Activated CD8-positive, alpha-beta memory T cell treated with anti-CD3 and anti-CD28 coated beads for 36 hours (primary cell): ENCODE measurements around the gene ZDHHC3. TPM values are rescaled to one million over a fixed set of nuclear protein-coding genes. Genes with fewer than 3 reads are reported as not detected.

ENCODE experiments used
- CTCF ChIA-PET: fragments of 350-600 bp; sonication (Branson Sonifier 250); formaldehyde crosslinking; loops from one replicate; lab custom pipeline; 2021; ENCODE audit warnings: antibody characterized with exemption; lab: Charles Lee
- POLR2A ChIA-PET: fragments of 350-600 bp; sonication (Branson Sonifier 250); formaldehyde crosslinking; loops from one replicate; lab custom pipeline; 2021; ENCODE audit warnings: antibody characterized with exemption; lab: Charles Lee
- total RNA-seq, 2 experiments: library from RNA; stranded (reverse); gene quantifications; one replicate each; pipeline ENCODE4 v1.2.3, GENCODE V29; 2021

The ZDHHC3 gene
- total RNA-seq, 2 experiments from 2014 or later: 42.8 to 46.7 TPM

DNA sequence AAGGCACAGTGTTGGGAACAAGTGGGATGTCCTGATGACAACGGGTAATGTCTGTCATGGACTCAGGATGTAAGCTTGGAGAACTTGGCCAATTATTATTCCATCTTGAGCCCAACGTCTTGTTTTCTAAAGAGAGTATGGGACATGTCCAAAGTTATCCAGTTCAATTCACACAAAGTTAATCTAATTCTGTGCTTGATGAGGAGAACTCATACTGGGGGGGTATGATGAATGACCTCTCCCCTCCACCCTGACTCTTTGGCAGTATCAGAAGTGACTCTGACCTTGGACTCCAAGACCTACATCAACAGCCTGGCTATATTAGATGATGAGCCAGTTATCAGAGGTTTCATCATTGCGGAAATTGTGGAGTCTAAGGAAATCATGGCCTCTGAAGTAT, 65.3 kb downstream of the ZDHHC3 start:
- ChIA-PET POLR2A (no interaction called here), CTCF (interaction anchor here (0.6 kb wide), 1 partner anchor 24 kb away, joined by 3 read pairs; no protein-coding TSS in a partner anchor)

DNA sequence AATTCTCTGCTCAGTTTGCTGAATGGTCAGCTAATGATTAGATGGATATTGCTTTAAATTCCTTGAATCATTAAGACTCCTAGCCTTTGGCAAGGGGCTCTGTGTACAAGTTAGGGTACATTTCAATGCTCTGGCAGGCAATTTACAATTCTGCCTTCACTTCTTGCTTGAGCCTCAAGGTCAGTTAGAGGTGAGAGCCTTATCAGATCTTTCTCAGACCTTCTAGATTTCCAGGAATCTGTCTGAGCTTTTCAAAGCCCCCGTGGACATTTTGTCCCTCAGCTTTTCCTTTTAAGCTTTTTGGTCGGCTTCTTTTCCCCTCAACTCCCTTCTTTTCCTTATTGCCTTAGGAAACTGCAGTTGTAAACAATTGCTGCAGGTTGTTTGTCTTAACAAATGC, 66.9 kb downstream of the ZDHHC3 start:
- ChIA-PET POLR2A (no interaction called here), CTCF (no interaction called here)

DNA sequence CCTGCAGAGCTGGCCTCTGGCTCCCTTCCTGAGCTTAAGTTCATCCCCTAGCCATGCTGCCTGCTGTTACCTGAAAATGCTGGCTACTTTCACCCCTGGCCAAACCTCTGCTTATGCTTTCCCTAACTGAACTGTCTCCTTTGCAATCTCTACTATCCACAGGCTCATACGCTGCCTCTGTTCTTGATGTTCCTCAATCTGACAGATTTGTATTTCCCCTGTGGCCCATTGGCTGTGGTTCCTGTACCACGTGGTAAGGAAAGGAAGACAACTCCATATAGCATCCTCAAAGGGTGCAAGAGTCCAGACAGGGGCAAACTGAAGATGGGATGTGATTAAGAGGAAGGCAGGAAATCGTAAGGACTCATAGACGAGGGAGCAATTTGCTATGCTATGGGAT, 68.4 kb downstream of the ZDHHC3 start:
- ChIA-PET CTCF (interaction anchor here (0.6 kb wide), 1 partner anchor 115 kb away, joined by 3 read pairs; no protein-coding TSS in a partner anchor), POLR2A (no interaction called here)

DNA sequence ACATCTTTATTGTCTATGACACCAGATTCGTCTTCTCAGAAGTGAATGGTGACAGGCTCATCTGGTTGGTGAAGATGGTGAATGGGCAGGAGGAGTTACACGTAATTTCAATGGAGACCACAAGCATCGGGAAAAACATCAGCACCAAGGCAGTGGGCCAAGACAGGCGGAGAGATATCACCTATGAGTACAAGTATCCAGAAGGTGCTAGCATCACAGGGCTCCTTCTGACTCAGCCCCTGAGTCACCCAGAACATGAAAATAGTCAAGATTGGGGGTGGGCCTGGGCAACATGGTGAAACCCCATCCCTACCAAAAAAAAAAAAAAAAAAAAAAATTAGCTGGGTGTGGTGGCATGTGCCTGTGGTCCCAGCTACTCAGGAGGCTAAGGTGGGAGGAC, 69.0 kb downstream of the ZDHHC3 start:
- ChIA-PET POLR2A (no interaction called here), CTCF (interaction anchor here (0.6 kb wide), 1 partner anchor 114 kb away, joined by 3 read pairs; no protein-coding TSS in a partner anchor)

DNA sequence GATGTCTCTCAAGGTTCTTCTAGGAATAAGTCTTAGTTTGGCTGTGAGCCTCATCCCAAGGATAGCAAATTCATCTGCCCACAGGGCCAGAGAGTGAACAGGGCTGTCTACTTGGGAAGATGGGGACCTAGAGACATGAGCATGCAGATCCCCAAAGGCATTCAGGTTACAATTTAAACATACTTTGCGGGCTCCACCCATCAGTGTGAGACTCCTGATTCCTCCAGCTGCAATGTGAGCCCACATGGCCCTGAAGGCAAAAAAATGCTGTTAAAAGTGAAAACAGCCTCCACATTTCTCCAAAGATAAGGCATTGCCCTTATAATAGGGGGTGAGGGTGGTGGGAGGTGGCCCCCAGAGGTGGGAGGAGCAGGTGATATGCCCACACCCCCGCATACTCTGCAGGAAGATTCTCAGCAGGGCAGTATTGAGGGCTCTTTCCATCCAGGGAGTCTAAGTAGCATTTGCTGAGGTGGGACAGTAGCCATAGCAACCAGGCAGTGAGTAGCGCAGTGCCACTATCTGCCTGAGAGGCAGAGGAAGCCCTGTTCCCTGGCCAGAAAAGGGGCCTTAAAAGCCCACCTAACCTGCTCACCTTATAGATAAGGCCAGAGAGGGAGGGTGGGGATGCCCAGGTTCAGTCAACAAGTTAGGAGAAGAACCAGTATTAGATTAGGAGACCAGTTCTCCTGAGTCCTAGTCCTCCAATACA, 70.4 kb downstream of the ZDHHC3 start:
- ChIA-PET CTCF (no interaction called here), POLR2A (no interaction called here)

DNA sequence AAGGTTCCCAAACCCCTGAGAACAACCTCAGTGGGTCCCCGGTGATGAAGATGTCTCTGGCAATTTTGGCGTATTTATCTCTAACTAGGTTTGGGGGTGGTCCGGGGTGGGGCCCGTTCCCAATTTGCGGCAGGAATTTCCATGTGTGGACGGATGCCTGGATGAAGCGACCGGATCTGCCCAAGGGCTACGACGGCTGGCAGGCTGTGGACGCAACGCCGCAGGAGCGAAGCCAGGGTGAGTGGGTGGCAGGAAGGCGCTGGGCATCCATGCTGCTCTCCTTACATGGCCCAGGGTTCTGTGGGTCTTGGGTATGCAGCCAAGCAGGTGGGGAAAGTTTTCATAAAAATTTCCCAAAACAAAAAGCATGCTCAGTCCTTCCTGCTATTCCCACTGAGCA, 72.2 kb downstream of the ZDHHC3 start:
- ChIA-PET CTCF (no interaction called here), POLR2A (no interaction called here)

DNA sequence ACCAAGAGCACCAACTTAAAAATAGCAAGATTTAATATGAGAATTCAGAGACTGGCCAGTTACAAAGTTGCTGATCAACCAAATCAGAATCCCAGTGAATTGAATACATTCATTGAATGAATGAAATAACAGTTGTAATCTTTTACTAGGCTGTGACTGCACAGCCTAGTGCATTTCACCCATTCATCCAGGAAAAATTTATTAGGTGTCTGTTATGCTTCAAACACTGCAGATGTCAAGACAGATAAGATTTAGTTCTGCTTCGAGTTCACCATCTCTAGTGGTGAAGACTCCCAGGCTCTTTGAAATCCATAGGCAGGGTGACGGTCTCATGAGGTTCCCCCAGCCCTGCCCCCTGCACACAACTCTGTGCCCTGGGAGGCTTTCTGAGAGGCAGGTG, 72.7 kb downstream of the ZDHHC3 start:
- POLR2A ChIA-PET: no interaction called here
- CTCF ChIA-PET: no interaction called here

DNA sequence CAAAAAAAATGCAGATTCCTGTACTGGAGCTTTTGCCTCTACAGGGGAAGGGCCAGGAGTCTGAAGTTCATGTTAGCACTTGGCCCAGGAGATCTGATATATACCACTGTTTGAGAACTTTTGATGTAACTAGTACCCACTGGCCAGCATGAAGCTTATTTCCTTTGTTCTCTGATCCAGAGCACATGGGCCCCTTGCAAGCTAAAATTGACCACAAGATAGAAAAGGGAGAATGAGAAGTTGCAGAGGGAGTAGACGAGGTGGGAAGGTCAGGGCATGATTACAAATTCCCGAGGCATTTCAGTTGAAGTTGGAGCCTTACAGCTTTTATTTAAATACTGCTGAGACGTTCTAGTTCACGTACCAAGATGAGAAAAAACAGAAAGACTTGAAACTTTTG, 73.3 kb downstream of the ZDHHC3 start:
- ChIA-PET CTCF (no interaction called here), POLR2A (no interaction called here)

DNA sequence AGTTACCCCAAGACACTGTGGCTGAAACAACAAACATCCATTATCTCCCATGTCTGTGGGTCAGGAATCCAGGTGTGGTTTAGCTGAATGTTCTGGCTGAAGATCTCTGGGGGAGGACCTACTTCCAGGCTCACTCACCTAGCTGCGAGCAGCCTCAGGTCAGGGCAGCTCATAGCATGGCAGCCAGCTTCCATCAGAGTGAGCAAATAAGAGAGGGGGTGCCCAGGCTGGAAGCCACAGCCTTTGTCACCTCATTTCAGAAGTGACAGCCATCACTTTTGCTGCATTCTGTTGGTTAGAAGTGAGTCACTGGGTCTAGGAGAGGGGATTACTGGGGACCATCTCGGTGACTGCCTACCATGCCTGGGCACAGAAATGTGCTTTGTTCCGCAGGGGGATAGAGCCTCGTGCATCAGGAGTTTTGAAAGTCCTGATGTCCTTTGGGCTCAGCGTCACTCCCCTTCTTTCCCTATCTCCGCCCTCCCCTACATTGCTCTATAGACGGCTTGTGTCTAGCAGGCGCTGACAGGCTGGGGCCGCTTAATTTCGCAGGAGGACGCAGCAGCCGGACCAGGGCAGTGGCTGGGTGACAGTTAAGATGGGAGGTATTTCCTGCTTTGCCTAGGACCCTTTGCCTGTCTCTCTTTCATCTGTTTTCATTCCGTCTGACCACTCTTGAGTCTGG, 76.1 kb downstream of the ZDHHC3 start:
- POLR2A ChIA-PET: interaction anchor here (0.6 kb wide), 1 partner anchor 202 kb away, joined by 6 read pairs; no protein-coding TSS in a partner anchor
- CTCF ChIA-PET: no interaction called here

DNA sequence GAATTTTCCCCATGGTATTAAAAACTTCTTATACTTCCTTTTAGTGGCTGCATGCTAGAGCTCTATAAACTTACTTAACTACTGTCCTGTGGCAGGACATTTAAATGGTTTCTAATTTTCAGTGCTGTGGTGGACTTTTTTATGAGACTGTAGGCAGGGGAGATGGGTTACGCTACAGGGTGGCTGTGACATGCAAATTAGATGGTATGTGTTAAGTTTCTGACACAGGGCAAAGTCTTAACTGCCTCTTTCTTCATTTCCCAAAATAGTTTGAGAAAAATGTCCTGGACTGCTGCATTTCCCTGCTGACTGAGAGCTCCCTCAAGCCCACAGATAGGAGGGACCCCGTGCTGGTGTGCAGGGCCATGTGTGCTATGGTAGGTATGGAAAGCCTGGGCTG, 79.5 kb downstream of the ZDHHC3 start:
- POLR2A ChIA-PET: no interaction called here

DNA sequence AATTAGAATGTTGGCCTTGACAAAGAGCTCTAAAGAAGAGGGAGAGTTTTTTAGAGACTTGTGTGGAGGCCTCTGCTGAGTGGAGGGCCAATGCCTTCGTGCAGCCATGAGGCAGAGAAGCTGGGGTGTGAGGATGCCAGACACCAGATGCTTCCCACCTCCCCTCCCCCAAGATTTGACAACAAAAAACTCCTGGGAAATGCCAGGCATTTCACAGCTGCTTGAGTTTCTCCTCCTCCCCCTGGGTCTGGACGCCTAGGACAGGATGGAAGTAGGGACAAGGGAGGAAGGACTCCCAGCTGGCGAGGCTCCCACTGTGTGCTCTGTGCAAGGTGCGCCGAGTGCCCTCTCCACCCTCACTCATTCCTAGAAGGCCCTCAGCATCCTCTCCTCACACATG, 81.5 kb downstream of the ZDHHC3 start:
- POLR2A ChIA-PET: no interaction called here
- CTCF ChIA-PET: no interaction called here

More for the DNA sequence above, 79.5 kb downstream of the ZDHHC3 start:
- CTCF ChIA-PET: interaction anchor here (0.7 to 1.3 kb wide), 2 partner anchors 33 to 364 kb away, joined by 3 to 4 read pairs; no protein-coding TSS in a partner anchor

DNA sequence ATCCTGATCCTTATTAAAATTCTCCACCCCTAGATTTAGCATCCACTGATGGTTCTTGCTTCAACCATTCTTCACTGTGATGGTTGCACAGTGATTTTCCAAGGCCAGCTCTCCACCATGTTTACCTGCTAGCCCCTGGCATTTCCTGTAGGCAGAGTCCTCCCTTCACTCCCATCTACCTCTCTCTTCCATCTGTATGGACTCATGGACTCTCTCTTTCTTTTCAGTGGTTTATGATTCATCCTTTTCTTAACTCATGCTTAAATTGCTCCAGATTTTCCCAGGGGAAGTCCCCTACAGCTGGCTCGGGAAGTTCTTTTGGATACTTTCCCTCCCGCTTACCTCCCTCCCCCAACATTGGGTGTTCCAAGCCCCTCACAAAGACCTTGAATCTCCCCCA, 82.9 kb downstream of the ZDHHC3 start:
- ChIA-PET POLR2A (no interaction called here), CTCF (no interaction called here)

DNA sequence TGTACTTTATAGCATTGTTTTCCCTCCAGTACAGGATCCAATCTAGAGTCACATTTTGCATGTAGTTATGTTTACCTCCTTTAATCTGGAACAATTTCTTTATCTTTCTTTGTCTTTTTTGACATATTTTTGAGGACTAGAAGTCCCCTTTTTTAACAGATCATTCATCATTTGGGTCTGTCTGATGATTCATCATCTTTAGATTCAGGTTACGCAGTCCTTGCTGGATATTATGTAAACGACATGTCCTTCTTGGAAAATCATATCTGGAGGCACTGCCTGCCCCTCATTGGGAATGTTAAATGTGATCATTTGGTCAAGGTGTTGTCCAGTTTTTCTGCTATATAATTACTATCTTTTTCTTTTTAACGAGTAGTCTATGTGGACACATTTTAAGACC, 83.3 kb downstream of the ZDHHC3 start:
- ChIA-PET POLR2A (no interaction called here), CTCF (no interaction called here)

DNA sequence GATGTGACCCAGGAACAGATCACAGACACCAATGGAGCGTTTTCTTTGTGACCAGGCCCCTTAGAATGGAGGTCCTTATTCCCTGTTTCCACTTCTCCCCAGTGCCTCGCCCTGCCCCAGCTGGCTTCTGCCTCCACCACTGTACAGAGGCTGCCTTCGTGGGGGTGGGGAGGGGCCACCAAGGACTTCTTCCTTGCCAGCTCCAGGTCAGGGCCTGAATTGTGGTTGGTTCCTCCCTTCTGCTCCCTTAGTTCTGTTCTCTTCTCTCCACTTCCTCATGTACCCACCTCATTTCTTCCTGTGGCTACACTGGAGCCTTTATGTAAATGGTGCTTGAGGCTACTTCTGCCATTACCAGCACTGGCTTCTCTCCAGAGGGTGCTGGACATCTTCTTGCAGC, 85.1 kb downstream of the ZDHHC3 start:
- ChIA-PET CTCF (no interaction called here), POLR2A (no interaction called here)

DNA sequence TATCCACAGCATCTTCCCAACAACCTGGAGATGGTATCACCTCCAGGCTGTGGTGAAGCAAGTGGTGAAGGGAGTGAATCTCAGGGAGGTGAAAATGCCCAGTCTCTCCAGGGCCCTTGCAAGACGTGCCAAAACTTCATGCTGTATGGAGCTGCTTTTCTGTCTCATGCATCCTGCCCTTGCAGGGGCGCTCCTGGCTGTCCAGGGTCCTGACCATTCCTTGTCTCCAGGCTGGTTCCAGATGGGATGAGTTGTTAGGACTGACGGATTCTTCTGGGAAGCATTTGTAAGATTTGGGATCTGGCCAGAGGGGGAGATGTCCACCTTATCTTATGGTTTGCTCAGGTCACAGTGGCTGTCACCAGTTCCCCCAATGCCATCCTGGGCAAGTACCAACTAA, 85.7 kb downstream of the ZDHHC3 start:
- POLR2A ChIA-PET: no interaction called here
- CTCF ChIA-PET: no interaction called here

DNA sequence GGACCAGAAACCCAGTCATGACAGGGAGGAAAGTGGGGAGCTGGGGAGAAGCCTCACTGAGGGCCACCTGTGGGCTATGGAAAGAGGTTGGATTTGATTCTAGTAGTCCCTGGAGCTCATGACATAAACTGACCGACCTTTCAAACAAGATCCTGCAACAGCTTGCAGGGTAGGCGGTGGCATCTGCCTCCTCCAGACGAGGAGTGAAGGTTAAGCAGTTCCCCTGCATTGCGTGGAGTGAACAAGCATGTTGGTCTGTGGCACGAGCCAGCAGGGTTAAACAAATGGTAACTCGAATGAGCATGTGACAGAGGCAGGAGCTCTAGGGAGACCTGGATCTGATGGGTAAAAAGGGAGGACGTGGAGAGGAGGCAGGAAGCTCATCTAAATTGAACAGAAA, 88.9 kb downstream of the ZDHHC3 start:
- CTCF ChIA-PET: no interaction called here
- POLR2A ChIA-PET: no interaction called here

DNA sequence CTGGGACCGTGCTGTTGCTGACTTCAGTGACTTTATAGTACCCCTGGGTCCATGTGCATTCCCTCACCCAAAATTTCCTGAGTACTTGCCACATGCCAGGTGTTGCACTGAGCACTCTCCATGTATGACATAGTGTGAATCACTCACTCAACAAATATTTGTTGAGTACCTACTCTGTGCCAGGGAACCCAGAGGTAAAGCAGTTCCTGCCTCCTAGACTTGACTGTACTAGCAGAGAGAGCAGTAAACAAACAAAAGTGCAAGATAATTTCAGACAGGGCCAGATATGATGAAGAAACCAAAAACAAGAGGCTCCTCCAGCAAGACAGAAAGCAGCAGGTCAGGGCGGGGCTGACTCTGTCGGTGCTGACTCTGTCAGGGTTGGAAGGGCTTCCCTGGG, 89.4 kb downstream of the ZDHHC3 start:
- ChIA-PET CTCF (no interaction called here), POLR2A (no interaction called here)

DNA sequence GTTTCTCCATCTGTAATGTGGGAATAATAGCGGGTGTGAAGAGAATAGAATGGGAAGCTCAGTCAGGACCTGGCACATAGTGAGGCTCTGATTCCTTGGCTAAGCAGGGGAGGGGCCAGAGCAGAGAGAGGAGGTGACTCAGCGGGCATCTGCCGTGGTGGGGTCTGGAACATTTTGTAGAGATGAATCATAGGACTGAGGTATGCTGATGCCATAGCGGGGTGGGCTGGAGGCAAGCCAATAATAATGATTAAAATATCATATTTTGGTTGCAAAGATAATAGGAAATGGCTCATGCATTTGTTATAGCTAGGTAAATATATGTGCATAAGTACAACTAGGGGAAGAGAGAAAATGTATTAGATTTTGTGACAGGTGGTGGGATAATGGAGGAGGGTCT, 90.4 kb downstream of the ZDHHC3 start:
- ChIA-PET CTCF (interaction anchor here (0.6 kb wide), 2 partner anchors 51 to 1119 kb away, joined by 3 to 4 read pairs; no protein-coding TSS in a partner anchor), POLR2A (no interaction called here)

DNA sequence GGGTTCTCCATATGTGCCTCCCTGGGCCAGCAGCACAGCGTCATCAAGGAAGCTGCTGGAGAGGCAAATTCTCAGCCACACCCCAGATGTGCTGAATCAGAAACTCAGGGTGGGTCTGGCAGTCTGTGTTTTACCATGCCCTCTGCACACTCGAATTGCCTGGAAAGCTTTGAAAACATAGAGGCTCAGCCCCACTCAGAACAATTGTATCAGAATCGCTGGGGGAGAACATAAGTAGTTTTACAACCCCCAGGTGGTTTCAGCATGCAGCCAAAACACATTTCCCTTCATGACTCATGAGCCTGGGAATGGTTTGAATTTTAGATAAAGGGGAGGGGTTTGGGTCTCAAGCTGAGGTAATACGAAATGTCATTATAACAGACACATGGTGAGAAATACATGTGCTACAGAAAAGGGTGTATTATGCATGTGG, 92.0 kb downstream of the ZDHHC3 start:
- POLR2A ChIA-PET: no interaction called here
- CTCF ChIA-PET: interaction anchor here (1.3 kb wide), 1 partner anchor 30 kb away, joined by 3 read pairs; no protein-coding TSS in a partner anchor

DNA sequence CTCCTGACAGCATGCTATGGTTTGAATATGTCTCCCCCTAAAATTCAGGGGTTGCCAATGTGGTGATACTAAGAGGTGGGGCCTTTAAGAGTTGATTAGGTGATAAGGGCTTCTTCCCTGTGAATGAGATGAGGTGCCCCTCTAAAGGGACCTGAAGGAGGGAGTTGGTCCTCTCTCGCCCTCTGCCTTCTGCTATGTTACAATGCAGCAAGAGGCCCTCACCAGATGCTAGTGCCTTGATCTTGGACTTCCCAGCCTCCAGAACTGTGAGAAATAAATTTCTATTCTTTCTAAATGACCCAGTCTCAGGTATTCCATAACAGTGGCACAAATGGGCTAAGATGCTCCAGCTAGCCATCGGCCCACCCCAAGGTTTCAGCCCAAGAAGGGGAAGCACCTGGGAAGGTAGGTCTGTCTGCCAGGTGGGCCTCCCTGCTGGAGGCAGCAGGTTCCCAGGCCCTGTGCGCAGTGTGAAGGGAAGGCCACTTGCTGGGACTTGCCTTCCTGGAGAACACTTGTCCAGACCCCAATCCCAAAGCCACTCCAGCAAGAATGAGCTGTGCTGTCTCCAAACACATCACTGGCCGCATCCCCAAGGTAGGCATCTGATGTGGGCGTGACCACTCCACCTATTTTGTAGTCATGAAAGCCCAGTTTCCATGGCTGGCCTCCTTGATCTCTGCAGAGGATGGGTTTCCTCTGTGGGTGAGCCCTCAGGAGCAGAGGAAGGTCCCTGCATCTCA, 92.6 kb downstream of the ZDHHC3 start:
- ChIA-PET POLR2A (interaction anchor here (0.6 kb wide), 1 partner anchor 115 kb away, joined by 3 read pairs; no protein-coding TSS in a partner anchor), CTCF (interaction anchor here (1.3 kb wide), 1 partner anchor 31 kb away, joined by 3 read pairs; no protein-coding TSS in a partner anchor)
